ENCODE results near the gene PIK3R5.

DNA sequence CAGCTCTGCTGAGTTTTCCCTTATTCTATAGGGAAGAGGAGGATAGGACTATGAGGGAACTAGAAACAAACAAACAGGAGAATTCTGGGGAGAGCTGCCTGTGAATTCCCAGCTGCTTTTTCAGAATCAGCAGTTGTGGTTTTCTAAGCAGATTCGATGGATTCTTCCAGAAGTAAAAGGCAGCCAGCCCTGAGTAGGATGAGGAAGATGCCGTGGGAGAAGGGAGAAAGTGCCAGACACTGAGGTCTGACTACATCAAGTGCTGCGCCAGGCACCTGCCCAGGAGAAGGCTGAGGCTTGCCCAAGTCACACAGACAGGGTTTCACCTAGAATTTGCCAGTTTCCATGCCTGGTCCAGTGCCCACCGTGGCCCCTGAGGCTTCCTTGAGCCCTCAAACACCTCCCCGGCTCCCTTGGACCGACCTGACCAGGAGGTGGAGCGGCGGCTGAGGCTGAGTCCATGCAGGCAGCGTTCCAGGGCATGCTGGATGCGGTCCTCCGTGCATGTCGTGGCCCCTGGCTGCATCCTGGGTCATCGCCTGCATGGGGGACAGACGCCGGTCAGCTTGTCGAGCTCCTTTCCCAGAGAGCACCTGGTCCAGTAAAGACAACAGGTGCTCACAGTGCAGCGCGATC, 54.4 kb downstream of the PIK3R5 start:
- TF ChIP-seq EGR1 (IDR thresholded peaks at IDR 0.05) (no peak), CREB1 (IDR thresholded peaks at IDR 0.05; ENCODE audit: low read depth) (no peak), RAD21 (IDR thresholded peaks at IDR 0.05; ENCODE audit: low read depth) (no peak), ZBTB7A (IDR thresholded peaks at IDR 0.05; ENCODE audit: low read depth) (no peak), EP300 (IDR thresholded peaks at IDR 0.05; ENCODE audit: borderline replicate concordance) (no peak), YY1 (IDR thresholded peaks at IDR 0.05; ENCODE audit: low read depth) (no peak), TAF1 (IDR thresholded peaks at IDR 0.05; ENCODE audit: low read depth) (no peak)
- TF ChIP-seq, protein P1, sequence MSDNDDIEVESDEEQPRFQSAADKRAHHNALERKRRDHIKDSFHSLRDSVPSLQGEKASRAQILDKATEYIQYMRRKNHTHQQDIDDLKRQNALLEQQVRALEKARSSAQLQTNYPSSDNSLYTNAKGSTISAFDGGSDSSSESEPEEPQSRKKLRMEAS (IDR thresholded peaks at IDR 0.05) = no peak
- TF ChIP-seq, protein P2, sequence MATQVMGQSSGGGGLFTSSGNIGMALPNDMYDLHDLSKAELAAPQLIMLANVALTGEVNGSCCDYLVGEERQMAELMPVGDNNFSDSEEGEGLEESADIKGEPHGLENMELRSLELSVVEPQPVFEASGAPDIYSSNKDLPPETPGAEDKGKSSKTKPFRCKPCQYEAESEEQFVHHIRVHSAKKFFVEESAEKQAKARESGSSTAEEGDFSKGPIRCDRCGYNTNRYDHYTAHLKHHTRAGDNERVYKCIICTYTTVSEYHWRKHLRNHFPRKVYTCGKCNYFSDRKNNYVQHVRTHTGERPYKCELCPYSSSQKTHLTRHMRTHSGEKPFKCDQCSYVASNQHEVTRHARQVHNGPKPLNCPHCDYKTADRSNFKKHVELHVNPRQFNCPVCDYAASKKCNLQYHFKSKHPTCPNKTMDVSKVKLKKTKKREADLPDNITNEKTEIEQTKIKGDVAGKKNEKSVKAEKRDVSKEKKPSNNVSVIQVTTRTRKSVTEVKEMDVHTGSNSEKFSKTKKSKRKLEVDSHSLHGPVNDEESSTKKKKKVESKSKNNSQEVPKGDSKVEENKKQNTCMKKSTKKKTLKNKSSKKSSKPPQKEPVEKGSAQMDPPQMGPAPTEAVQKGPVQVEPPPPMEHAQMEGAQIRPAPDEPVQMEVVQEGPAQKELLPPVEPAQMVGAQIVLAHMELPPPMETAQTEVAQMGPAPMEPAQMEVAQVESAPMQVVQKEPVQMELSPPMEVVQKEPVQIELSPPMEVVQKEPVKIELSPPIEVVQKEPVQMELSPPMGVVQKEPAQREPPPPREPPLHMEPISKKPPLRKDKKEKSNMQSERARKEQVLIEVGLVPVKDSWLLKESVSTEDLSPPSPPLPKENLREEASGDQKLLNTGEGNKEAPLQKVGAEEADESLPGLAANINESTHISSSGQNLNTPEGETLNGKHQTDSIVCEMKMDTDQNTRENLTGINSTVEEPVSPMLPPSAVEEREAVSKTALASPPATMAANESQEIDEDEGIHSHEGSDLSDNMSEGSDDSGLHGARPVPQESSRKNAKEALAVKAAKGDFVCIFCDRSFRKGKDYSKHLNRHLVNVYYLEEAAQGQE (IDR thresholded peaks at IDR 0.05; ENCODE audit: low read depth) = no peak
- TF ChIP-seq, protein P3, sequence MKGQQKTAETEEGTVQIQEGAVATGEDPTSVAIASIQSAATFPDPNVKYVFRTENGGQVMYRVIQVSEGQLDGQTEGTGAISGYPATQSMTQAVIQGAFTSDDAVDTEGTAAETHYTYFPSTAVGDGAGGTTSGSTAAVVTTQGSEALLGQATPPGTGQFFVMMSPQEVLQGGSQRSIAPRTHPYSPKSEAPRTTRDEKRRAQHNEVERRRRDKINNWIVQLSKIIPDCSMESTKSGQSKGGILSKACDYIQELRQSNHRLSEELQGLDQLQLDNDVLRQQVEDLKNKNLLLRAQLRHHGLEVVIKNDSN (IDR thresholded peaks at IDR 0.05) = no peak

Data from Ishikawa (cell line).